Measurements from ENCODE around the gene ATP6V1C2. TPM values are rescaled to one million over a fixed set of nuclear protein-coding genes. Genes with fewer than 3 reads are reported as not detected.

ATP6V1C2 gene
- total RNA-seq, 1 donor from 2014 or later: 3.3 TPM

GRCh38 chr2:10832203-10832936 is 110.9 kb downstream of the ATP6V1C2 start:
- no peak overlapping the region for H3K27ac Mint-ChIP-seq
- peak; percentile 92 for ATAC-seq (ENCODE audit: low read depth)

GRCh38 chr2:10833021-10833420 is 111.6 kb downstream of the ATP6V1C2 start:
- POLR2A ChIA-PET: interaction anchor here (1.5 kb wide), 1 partner anchor 21 kb away, joined by 3 read pairs; no protein-coding TSS in a partner anchor

More at GRCh38 chr2:10832203-10832936, 110.9 kb downstream of the ATP6V1C2 start:
- Mint-ChIP-seq H3K36me3 (ENCODE audit: low read depth) (no peaks in the 10 kb centered on the region), H3K9me3 (no peaks in the 10 kb centered on the region), H3K4me3 (no peak overlapping the region), H3K27me3 (peaks cover 37% of the 10 kb centered on the region), H3K4me1 (peaks cover 8% of the 10 kb centered on the region)
- CTCF ChIA-PET: interaction anchor here (0.6 to 2.5 kb wide), 10 partner anchors 10 to 752 kb away, joined by 3 to 22 read pairs (median 4); partner anchors contain the start of gene PDIA6
- peak; percentile 69 for DNase-seq
- TF ChIP-seq, protein P1, sequence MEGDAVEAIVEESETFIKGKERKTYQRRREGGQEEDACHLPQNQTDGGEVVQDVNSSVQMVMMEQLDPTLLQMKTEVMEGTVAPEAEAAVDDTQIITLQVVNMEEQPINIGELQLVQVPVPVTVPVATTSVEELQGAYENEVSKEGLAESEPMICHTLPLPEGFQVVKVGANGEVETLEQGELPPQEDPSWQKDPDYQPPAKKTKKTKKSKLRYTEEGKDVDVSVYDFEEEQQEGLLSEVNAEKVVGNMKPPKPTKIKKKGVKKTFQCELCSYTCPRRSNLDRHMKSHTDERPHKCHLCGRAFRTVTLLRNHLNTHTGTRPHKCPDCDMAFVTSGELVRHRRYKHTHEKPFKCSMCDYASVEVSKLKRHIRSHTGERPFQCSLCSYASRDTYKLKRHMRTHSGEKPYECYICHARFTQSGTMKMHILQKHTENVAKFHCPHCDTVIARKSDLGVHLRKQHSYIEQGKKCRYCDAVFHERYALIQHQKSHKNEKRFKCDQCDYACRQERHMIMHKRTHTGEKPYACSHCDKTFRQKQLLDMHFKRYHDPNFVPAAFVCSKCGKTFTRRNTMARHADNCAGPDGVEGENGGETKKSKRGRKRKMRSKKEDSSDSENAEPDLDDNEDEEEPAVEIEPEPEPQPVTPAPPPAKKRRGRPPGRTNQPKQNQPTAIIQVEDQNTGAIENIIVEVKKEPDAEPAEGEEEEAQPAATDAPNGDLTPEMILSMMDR (IDR thresholded peaks at IDR 0.05): peak; percentile 88
- intact Hi-C loops (cut with micrococcal nuclease): loop anchor here (1.0 to 10.0 kb wide), 6 partner anchors 20 to 752 kb away; partner anchors contain the start of gene PDIA6
- POLR2A ChIA-PET: interaction anchor here (1.5 kb wide), 1 partner anchor 20 kb away, joined by 3 read pairs; no protein-coding TSS in a partner anchor

DNA sequence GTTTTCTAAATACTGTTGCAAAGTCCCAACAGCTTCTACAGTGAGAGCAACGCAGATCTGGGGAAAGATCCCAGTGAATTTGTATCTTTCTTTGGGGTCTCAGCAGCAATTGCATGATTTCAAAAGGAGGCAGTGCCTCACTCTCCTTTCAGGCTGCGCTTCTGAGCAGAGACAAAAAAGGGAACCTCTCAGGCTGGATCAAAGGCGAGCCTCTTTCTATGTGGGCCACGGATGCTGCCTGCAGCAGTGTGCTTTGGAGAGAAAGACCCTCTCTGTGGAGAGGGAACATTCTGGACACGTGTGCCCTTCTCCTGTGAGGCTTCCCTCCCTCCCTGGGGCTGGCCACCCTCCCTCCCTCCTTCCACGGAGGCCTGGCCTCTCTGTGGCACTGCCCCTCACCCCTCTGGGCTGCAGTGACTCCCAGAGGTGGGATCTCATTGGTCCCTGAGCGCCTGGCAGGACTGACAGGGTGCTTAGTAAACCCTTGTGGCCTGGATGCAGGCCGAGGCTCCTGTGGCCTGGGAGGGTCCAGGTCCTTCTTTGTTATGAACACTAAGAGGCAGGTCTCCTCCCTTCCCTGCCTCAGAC is 112.7 kb downstream of the ATP6V1C2 start:
- ATAC-seq (ENCODE audit: low read depth): no peak
- CTCF ChIA-PET: interaction anchor here (2.3 to 2.5 kb wide), 2 partner anchors 8 to 296 kb away, joined by 12 to 22 read pairs; no protein-coding TSS in a partner anchor
- TF ChIP-seq, protein P1 (IDR thresholded peaks at IDR 0.05): no peak
- Mint-ChIP-seq H3K27ac (no peak overlapping the region), H3K27me3 (peaks cover 35% of the 10 kb centered on the region), H3K4me1 (peaks cover 8% of the 10 kb centered on the region), H3K4me3 (no peak overlapping the region), H3K36me3 (ENCODE audit: low read depth) (no peaks in the 10 kb centered on the region), H3K9me3 (no peaks in the 10 kb centered on the region)
- intact Hi-C loops (cut with micrococcal nuclease): loop anchor here (2.0 to 10.0 kb wide), 2 partner anchors 67 to 401 kb away; no protein-coding TSS in a partner anchor
- POLR2A ChIA-PET: no interaction called here
- no peak for DNase-seq

More at GRCh38 chr2:10833021-10833420, 111.6 kb downstream of the ATP6V1C2 start:
- Mint-ChIP-seq H3K27me3 (peaks cover 38% of the 10 kb centered on the region), H3K27ac (no peak overlapping the region), H3K9me3 (no peaks in the 10 kb centered on the region), H3K4me1 (peaks cover 8% of the 10 kb centered on the region), H3K4me3 (no peak overlapping the region), H3K36me3 (ENCODE audit: low read depth) (no peaks in the 10 kb centered on the region)
- ATAC-seq (ENCODE audit: low read depth) (no peak), DNase-seq (no peak)
- CTCF ChIA-PET: interaction anchor here (0.6 to 2.5 kb wide), 10 partner anchors 10 to 751 kb away, joined by 3 to 22 read pairs (median 4); partner anchors contain the start of gene PDIA6
- intact Hi-C loops (cut with micrococcal nuclease): loop anchor here (10.0 kb wide), 1 partner anchor 402 kb away; no protein-coding TSS in a partner anchor
- TF ChIP-seq, protein P1 (IDR thresholded peaks at IDR 0.05): no peak

Other genes starting within 250 kb of the ATP6V1C2 start
- gene NOL10, start 31.7 kb upstream of the ATP6V1C2 start, total RNA-seq: 26.8 and 33.2 TPM in 2 replicates
- 109 and 119 TPM in 2 replicates for gene PDIA6, start 91.2 kb downstream of the ATP6V1C2 start, total RNA-seq
- gene KCNF1, start 190.3 kb downstream of the ATP6V1C2 start, total RNA-seq: not detected in 2 replicates

Measured in activated B cell treated with CpG ODN at 0.5 μM for 24 hours (primary cell).